WTC11 (cell line): ENCODE measurements around the gene APRT. TPM values are rescaled to one million over a fixed set of nuclear protein-coding genes. Genes with fewer than 3 reads are reported as not detected.

Source experiments
- ATAC-seq: fragments of 200-7000 bp; cut with Tn5 transposase; 2 replicates; pipeline ENCODE4 v1.10.0; 2021; ENCODE audit warnings: mild to moderate bottlenecking, moderate library complexity
- CTCF ChIA-PET: fragments of 300-600 bp; sonication (Branson Sonifier 250); formaldehyde crosslinking; loops from one replicate; lab custom pipeline; 2021; ENCODE audit warnings: antibody characterized with exemption; lab: Charles Lee
- POLR2A ChIA-PET: fragments of 350-600 bp; sonication (Branson Sonifier 250); formaldehyde crosslinking; loops from one replicate; lab custom pipeline; 2021; ENCODE audit warnings: antibody characterized with exemption; lab: Charles Lee
- DNase-seq: peaks from one replicate; pipeline ENCODE4 v3.0.0; 2021; ENCODE audit warnings: low spot score
- H3K27ac Mint-ChIP-seq: 2 replicates; pipeline ENCODE4 v1.8.0; 2021; ENCODE audit warnings: mixed read lengths
- H3K27me3 Mint-ChIP-seq: 2 replicates; pipeline ENCODE4 v1.8.0; 2021; ENCODE audit warnings: low read depth, mild to moderate bottlenecking, moderate library complexity, mixed read lengths
- H3K36me3 Mint-ChIP-seq: 2 replicates; pipeline ENCODE4 v1.8.0; 2021; ENCODE audit warnings: mixed read lengths
- H3K4me1 Mint-ChIP-seq: 2 replicates; pipeline ENCODE4 v1.8.0; 2022; ENCODE audit warnings: mixed read lengths
- H3K4me3 Mint-ChIP-seq: 2 replicates; pipeline ENCODE4 v1.8.0; 2021; ENCODE audit warnings: mild to moderate bottlenecking, moderate library complexity, mixed read lengths
- H3K9me3 Mint-ChIP-seq: 2 replicates; pipeline ENCODE4 v1.8.0; 2021; ENCODE audit warnings: mixed read lengths
- RORB ChIP-seq: fragments of 250-450 bp; sonication (Bioruptor Pico); IDR thresholded peaks from 2 replicates; pipeline ENCODE4 v1.9.0; 2021; ENCODE audit warnings: mild to moderate bottlenecking
- ZNF121 ChIP-seq: sonication (generic); formaldehyde crosslinking; IDR thresholded peaks from 2 replicates; pipeline ENCODE4 v1.8.0; 2023; ENCODE audit warnings: missing genetic modification reagents
- ZNF263 ChIP-seq: sonication (generic); formaldehyde crosslinking; IDR thresholded peaks from 2 replicates; pipeline ENCODE4 v1.8.1; 2022; ENCODE audit warnings: low read depth, mild to moderate bottlenecking, moderate library complexity, missing genetic modification reagents
- ZNF423 ChIP-seq: fragments of 250-450 bp; sonication (Bioruptor Pico); IDR thresholded peaks from 2 replicates; pipeline ENCODE4 v2.1.2; 2022; ENCODE audit warnings: mild to moderate bottlenecking, moderate library complexity
- total RNA-seq: library from RNA; stranded (reverse); gene quantifications from 3 replicates; pipeline ENCODE4 v1.2.3, GENCODE V29; 2021
- TF ChIP-seq, protein P1 (sequence below): sonication (generic); formaldehyde crosslinking; IDR thresholded peaks from 2 replicates; pipeline ENCODE4 v1.8.1; 2023; ENCODE audit warnings: mild to moderate bottlenecking, missing genetic modification reagents
- TF ChIP-seq, protein P2 (sequence below): sonication (generic); formaldehyde crosslinking; IDR thresholded peaks from 2 replicates; pipeline ENCODE4 v1.8.0; 2022; ENCODE audit warnings: mild to moderate bottlenecking, missing genetic modification reagents
- TF ChIP-seq, protein P3 (sequence below): sonication (generic); formaldehyde crosslinking; IDR thresholded peaks from 2 replicates; pipeline ENCODE4 v1.8.1; 2023; ENCODE audit warnings: mild to moderate bottlenecking, missing genetic modification reagents, moderate library complexity
- TF ChIP-seq, protein P4 (sequence below): fragments of 250-450 bp; sonication (Bioruptor Pico); IDR thresholded peaks from 2 replicates; pipeline ENCODE4 v1.9.0; 2021; ENCODE audit warnings: mild to moderate bottlenecking
- TF ChIP-seq, protein P5 (sequence below): fragments of 250-450 bp; sonication (Bioruptor Pico); IDR thresholded peaks from 2 replicates; pipeline ENCODE4 v1.8.0; 2021; ENCODE audit warnings: mild to moderate bottlenecking
- TF ChIP-seq, protein P6 (sequence below): sonication (generic); formaldehyde crosslinking; IDR thresholded peaks from 2 replicates; pipeline ENCODE4 v1.8.1; 2023; ENCODE audit warnings: mild to moderate bottlenecking, missing genetic modification reagents, borderline replicate concordance
- TF ChIP-seq, protein P7 (sequence below): fragments of 250-450 bp; sonication (Bioruptor Pico); IDR thresholded peaks from 2 replicates; pipeline ENCODE4 v1.9.0; 2021; ENCODE audit warnings: moderate library complexity, mild to moderate bottlenecking, inconsistent platforms, borderline replicate concordance
- TF ChIP-seq, protein P8 (sequence below): fragments of 250-450 bp; sonication (Bioruptor Pico); IDR thresholded peaks from 2 replicates; pipeline ENCODE4 v1.9.0; 2021; ENCODE audit warnings: mild to moderate bottlenecking, borderline replicate concordance
- TF ChIP-seq, protein P9 (sequence below): sonication (generic); formaldehyde crosslinking; IDR thresholded peaks from 2 replicates; pipeline ENCODE4 v1.8.1; 2022; ENCODE audit warnings: low read depth, mild to moderate bottlenecking, moderate library complexity, missing genetic modification reagents, borderline replicate concordance

The APRT gene
- total RNA-seq, 1 experiment from 2014 or later, result 288 TPM

DNA sequence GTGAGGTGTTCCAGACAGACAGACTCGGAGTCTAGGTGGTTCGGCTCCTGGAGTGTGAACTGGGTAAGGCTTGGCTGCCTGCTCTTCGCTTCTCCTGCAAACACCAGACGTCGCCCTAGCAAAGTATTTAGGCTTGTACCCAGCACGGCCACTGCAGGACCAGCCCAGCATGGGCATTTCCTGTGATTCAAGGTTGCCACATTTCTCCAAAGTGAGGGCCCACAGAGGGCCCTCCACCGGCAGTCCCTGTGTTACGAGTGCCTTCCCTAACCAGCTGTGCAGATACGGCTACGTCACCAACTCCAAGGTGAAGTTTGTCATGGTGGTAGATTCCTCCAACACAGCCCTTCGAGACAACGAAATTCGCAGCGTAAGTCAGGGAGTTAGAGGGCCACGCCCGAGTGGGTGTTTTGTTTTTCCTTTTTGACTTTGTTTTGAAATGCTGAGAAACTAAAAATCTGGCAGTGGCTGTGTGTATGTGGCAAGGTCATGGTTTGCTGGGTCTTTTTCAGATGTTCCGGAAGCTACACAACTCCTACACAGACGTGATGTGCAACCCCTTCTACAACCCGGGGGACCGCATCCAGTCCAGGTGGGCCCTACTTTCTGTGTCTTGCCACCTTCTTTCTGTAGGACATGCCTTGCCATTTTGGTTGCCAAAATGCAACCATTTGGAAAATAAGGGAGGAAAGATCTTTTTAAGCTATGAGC is 47.8 kb upstream of the APRT start:
- DNase-seq (no peak), ATAC-seq (no peak)
- Mint-ChIP-seq H3K36me3 (peaks cover 27% of the 10 kb centered on the region), H3K27me3 (no peaks in the 10 kb centered on the region), H3K27ac (no peak overlapping the region), H3K4me1 (peaks cover 20% of the 10 kb centered on the region), H3K4me3 (no peak overlapping the region), H3K9me3 (no peaks in the 10 kb centered on the region)
- TF ChIP-seq, protein P1, sequence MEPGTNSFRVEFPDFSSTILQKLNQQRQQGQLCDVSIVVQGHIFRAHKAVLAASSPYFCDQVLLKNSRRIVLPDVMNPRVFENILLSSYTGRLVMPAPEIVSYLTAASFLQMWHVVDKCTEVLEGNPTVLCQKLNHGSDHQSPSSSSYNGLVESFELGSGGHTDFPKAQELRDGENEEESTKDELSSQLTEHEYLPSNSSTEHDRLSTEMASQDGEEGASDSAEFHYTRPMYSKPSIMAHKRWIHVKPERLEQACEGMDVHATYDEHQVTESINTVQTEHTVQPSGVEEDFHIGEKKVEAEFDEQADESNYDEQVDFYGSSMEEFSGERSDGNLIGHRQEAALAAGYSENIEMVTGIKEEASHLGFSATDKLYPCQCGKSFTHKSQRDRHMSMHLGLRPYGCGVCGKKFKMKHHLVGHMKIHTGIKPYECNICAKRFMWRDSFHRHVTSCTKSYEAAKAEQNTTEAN, result no peak
- TF ChIP-seq, protein P2, sequence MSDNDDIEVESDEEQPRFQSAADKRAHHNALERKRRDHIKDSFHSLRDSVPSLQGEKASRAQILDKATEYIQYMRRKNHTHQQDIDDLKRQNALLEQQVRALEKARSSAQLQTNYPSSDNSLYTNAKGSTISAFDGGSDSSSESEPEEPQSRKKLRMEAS (CRISPR knock-in tag), result no peak
- TF ChIP-seq, protein P3, sequence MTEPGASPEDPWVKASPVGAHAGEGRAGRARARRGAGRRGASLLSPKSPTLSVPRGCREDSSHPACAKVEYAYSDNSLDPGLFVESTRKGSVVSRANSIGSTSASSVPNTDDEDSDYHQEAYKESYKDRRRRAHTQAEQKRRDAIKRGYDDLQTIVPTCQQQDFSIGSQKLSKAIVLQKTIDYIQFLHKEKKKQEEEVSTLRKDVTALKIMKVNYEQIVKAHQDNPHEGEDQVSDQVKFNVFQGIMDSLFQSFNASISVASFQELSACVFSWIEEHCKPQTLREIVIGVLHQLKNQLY (CRISPR knock-in tag), result no peak
- TF ChIP-seq, protein P4, sequence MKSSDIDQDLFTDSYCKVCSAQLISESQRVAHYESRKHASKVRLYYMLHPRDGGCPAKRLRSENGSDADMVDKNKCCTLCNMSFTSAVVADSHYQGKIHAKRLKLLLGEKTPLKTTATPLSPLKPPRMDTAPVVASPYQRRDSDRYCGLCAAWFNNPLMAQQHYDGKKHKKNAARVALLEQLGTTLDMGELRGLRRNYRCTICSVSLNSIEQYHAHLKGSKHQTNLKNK (CRISPR knock-in tag), result no peak
- TF ChIP-seq, protein P5, sequence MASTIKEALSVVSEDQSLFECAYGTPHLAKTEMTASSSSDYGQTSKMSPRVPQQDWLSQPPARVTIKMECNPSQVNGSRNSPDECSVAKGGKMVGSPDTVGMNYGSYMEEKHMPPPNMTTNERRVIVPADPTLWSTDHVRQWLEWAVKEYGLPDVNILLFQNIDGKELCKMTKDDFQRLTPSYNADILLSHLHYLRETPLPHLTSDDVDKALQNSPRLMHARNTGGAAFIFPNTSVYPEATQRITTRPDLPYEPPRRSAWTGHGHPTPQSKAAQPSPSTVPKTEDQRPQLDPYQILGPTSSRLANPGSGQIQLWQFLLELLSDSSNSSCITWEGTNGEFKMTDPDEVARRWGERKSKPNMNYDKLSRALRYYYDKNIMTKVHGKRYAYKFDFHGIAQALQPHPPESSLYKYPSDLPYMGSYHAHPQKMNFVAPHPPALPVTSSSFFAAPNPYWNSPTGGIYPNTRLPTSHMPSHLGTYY (CRISPR knock-in tag), result no peak
- TF ChIP-seq, protein P6, sequence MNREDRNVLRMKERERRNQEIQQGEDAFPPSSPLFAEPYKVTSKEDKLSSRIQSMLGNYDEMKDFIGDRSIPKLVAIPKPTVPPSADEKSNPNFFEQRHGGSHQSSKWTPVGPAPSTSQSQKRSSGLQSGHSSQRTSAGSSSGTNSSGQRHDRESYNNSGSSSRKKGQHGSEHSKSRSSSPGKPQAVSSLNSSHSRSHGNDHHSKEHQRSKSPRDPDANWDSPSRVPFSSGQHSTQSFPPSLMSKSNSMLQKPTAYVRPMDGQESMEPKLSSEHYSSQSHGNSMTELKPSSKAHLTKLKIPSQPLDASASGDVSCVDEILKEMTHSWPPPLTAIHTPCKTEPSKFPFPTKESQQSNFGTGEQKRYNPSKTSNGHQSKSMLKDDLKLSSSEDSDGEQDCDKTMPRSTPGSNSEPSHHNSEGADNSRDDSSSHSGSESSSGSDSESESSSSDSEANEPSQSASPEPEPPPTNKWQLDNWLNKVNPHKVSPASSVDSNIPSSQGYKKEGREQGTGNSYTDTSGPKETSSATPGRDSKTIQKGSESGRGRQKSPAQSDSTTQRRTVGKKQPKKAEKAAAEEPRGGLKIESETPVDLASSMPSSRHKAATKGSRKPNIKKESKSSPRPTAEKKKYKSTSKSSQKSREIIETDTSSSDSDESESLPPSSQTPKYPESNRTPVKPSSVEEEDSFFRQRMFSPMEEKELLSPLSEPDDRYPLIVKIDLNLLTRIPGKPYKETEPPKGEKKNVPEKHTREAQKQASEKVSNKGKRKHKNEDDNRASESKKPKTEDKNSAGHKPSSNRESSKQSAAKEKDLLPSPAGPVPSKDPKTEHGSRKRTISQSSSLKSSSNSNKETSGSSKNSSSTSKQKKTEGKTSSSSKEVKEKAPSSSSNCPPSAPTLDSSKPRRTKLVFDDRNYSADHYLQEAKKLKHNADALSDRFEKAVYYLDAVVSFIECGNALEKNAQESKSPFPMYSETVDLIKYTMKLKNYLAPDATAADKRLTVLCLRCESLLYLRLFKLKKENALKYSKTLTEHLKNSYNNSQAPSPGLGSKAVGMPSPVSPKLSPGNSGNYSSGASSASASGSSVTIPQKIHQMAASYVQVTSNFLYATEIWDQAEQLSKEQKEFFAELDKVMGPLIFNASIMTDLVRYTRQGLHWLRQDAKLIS (CRISPR knock-in tag), result no peak
- no peak for TF ChIP-seq ZNF423 (CRISPR knock-in tag)
- TF ChIP-seq, protein P7, sequence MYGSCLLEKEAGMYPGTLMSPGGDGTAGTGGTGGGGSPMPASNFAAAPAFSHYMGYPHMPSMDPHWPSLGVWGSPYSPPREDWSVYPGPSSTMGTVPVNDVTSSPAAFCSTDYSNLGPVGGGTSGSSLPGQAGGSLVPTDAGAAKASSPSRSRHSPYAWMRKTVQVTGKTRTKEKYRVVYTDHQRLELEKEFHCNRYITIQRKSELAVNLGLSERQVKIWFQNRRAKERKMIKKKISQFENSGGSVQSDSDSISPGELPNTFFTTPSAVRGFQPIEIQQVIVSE, result no peak
- POLR2A ChIA-PET, result no interaction called here
- CTCF ChIA-PET, result interaction anchor here (2.9 kb wide), 1 partner anchor 43 kb away, joined by 22 read pairs; no protein-coding TSS in a partner anchor

DNA sequence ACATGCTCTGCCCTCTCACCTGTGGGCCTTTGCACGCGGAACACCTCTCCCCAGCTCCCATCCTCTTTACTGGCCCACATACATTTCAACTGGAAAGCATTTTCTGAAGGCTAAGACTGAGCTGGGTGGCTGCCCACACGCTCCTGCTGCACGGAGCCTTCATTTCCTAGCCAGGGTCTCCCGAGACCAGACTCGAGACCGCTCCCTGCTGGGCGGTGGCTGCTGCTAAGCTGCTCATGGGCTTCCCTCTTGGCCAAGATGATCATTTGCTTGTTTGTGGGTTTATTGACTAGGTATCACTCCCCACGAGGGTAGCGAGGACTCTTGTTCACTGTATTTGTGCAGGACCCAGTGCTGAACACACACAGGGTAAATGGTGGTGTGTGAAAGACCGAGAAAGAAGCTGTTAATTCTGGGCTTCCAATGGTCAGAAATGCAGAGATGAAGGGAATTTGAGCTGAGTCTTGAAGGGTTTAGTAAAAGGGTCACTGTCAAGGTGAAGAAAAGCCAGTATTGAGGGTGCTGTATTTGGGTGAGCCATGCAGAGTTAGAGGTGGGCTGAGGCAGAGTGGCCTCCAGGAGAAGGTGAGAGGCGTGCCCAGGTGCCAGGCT is 46.1 kb upstream of the APRT start:
- Mint-ChIP-seq H3K27me3 (no peaks in the 10 kb centered on the region), H3K27ac (peak overlapping the region; percentile 94), H3K9me3 (no peaks in the 10 kb centered on the region), H3K36me3 (peaks cover 27% of the 10 kb centered on the region), H3K4me1 (peaks cover 20% of the 10 kb centered on the region), H3K4me3 (peak overlapping the region; percentile 99)
- DNase-seq (peak; percentile 72), ATAC-seq (peak; percentile 42)
- ChIA-PET CTCF (interaction anchor here (0.5 to 2.9 kb wide), 18 partner anchors 8 to 383 kb away, joined by 3 to 22 read pairs (median 4); partner anchors contain the start of gene APRT), POLR2A (interaction anchor here (1.0 to 1.7 kb wide), 2 partner anchors 24 to 45 kb away, joined by 5 read pairs; no protein-coding TSS in a partner anchor)
- TF ChIP-seq ZNF263, result no peak
- TF ChIP-seq, protein P8, sequence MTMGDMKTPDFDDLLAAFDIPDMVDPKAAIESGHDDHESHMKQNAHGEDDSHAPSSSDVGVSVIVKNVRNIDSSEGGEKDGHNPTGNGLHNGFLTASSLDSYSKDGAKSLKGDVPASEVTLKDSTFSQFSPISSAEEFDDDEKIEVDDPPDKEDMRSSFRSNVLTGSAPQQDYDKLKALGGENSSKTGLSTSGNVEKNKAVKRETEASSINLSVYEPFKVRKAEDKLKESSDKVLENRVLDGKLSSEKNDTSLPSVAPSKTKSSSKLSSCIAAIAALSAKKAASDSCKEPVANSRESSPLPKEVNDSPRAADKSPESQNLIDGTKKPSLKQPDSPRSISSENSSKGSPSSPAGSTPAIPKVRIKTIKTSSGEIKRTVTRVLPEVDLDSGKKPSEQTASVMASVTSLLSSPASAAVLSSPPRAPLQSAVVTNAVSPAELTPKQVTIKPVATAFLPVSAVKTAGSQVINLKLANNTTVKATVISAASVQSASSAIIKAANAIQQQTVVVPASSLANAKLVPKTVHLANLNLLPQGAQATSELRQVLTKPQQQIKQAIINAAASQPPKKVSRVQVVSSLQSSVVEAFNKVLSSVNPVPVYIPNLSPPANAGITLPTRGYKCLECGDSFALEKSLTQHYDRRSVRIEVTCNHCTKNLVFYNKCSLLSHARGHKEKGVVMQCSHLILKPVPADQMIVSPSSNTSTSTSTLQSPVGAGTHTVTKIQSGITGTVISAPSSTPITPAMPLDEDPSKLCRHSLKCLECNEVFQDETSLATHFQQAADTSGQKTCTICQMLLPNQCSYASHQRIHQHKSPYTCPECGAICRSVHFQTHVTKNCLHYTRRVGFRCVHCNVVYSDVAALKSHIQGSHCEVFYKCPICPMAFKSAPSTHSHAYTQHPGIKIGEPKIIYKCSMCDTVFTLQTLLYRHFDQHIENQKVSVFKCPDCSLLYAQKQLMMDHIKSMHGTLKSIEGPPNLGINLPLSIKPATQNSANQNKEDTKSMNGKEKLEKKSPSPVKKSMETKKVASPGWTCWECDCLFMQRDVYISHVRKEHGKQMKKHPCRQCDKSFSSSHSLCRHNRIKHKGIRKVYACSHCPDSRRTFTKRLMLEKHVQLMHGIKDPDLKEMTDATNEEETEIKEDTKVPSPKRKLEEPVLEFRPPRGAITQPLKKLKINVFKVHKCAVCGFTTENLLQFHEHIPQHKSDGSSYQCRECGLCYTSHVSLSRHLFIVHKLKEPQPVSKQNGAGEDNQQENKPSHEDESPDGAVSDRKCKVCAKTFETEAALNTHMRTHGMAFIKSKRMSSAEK, result no peak
- TF ChIP-seq RORB (CRISPR knock-in tag), result no peak
- TF ChIP-seq, protein P9, sequence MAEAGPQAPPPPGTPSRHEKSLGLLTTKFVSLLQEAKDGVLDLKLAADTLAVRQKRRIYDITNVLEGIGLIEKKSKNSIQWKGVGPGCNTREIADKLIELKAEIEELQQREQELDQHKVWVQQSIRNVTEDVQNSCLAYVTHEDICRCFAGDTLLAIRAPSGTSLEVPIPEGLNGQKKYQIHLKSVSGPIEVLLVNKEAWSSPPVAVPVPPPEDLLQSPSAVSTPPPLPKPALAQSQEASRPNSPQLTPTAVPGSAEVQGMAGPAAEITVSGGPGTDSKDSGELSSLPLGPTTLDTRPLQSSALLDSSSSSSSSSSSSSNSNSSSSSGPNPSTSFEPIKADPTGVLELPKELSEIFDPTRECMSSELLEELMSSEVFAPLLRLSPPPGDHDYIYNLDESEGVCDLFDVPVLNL, result no peak
- TF ChIP-seq, protein P5 (CRISPR knock-in tag), result no peak
- TF ChIP-seq, protein P7, result no peak
- no peak for TF ChIP-seq ZNF121 (CRISPR knock-in tag)
